Measurements from ENCODE around the gene KIRREL3. TPM values are rescaled to one million over a fixed set of nuclear protein-coding genes. Genes with fewer than 3 reads are reported as not detected.

The KIRREL3 gene
- polyA plus RNA-seq, 2 of the 4 experiments (the other 2 are of a cell fraction): 3.0 to 11.0 TPM

DNA sequence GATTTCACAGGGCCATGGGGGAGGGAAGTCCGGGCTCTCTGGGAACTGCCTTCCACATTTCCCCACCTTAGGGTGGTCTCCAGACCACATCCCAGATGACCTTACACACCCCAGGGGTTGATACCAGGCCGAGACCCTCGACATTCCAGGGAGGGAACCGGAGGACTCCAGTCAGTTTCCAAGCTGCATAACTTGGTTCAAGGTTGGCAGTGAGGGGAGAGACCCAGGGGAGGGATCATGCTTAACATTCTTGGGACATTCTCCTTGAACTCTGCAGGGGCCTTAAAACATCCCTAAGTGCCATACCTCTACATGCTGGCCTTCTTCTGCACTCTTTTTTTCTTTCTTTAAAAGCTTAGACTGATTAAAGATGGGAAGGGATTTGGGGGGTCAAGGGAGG lies 394.1 kb downstream of the KIRREL3 start:
- H3K4me2 ChIP-seq: no peak overlapping the region
- TF ChIP-seq, protein P1, sequence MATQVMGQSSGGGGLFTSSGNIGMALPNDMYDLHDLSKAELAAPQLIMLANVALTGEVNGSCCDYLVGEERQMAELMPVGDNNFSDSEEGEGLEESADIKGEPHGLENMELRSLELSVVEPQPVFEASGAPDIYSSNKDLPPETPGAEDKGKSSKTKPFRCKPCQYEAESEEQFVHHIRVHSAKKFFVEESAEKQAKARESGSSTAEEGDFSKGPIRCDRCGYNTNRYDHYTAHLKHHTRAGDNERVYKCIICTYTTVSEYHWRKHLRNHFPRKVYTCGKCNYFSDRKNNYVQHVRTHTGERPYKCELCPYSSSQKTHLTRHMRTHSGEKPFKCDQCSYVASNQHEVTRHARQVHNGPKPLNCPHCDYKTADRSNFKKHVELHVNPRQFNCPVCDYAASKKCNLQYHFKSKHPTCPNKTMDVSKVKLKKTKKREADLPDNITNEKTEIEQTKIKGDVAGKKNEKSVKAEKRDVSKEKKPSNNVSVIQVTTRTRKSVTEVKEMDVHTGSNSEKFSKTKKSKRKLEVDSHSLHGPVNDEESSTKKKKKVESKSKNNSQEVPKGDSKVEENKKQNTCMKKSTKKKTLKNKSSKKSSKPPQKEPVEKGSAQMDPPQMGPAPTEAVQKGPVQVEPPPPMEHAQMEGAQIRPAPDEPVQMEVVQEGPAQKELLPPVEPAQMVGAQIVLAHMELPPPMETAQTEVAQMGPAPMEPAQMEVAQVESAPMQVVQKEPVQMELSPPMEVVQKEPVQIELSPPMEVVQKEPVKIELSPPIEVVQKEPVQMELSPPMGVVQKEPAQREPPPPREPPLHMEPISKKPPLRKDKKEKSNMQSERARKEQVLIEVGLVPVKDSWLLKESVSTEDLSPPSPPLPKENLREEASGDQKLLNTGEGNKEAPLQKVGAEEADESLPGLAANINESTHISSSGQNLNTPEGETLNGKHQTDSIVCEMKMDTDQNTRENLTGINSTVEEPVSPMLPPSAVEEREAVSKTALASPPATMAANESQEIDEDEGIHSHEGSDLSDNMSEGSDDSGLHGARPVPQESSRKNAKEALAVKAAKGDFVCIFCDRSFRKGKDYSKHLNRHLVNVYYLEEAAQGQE (IDR thresholded peaks at IDR 0.05): no peak
- TF ChIP-seq MAZ (IDR thresholded peaks at IDR 0.05; ENCODE audit: borderline replicate concordance, low read depth, low read length) (no peak), HOXA7 (CRISPR knock-in tag; IDR thresholded peaks at IDR 0.05) (no peak), CEBPB (IDR thresholded peaks at IDR 0.05) (no peak), EHF (CRISPR knock-in tag; IDR thresholded peaks at IDR 0.05) (no peak), HOXB13 (CRISPR knock-in tag; IDR thresholded peaks at IDR 0.05; ENCODE audit: low read depth) (no peak), TP53 (CRISPR knock-in tag; IDR thresholded peaks at IDR 0.05) (no peak), PHF8 (IDR thresholded peaks at IDR 0.05; ENCODE audit: borderline replicate concordance, low read depth) (no peak)
- TF ChIP-seq, protein P2, sequence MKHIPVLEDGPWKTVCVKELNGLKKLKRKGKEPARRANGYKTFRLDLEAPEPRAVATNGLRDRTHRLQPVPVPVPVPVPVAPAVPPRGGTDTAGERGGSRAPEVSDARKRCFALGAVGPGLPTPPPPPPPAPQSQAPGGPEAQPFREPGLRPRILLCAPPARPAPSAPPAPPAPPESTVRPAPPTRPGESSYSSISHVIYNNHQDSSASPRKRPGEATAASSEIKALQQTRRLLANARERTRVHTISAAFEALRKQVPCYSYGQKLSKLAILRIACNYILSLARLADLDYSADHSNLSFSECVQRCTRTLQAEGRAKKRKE (CRISPR knock-in tag; IDR thresholded peaks at IDR 0.05; ENCODE audit: low read depth): no peak
- H3K4me1 ChIP-seq: 0 out of 3 replicates have a peak, but pooled peaks cover 4% of the 10 kb centered on the region
- H3K4me3 ChIP-seq: no peak overlapping the region
- H3K9me3 ChIP-seq: no peaks in the 10 kb centered on the region
- H3K27ac ChIP-seq: no peak overlapping the region
- no peak for DNase-seq (ENCODE audit: low read depth in 1 of 2, low spot score in 1 of 2)
- 89% methylated on average over 2 of the region's 4 CpGs for WGBS (ENCODE audit: missing lambda C conversion rate)
- no peak for ATAC-seq
- CTCF ChIA-PET: interaction anchor here (0.7 to 5.8 kb wide), 21 partner anchors 11 to 480 kb away, joined by 3 to 78 read pairs (median 6); no protein-coding TSS in a partner anchor
- no peak for FAIRE-seq
- POLR2A ChIA-PET: no interaction called here

DNA sequence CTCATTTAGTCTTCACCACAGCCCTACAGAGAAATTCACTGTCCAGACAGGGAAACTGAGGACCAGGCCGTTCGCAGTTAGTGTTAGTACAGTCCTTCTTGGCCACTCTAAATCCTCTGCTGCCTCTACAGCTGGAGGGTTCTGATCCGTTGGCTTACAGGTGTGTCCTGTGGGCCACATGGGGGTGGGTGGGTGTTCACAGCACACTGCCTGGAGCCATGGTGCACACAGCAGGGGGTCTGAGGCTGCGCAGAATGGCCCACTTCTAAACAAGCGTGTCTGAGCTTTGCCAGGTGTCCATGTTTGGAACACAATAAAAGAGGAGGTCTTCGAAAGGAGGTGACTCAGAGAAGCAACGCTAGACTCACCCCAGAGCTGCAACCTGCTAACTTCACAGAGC lies 396.1 kb downstream of the KIRREL3 start:
- H3K9me3 ChIP-seq: no peaks in the 10 kb centered on the region
- POLR2A ChIA-PET: no interaction called here
- DNase-seq (ENCODE audit: low read depth in 1 of 2, low spot score in 1 of 2): no peak
- no peak overlapping the region for H3K27ac ChIP-seq
- H3K4me2 ChIP-seq: no peak overlapping the region
- 73% methylated on average over 6 of the region's 7 CpGs for WGBS (ENCODE audit: missing lambda C conversion rate)
- FAIRE-seq: no peak
- H3K4me3 ChIP-seq: no peak overlapping the region
- H3K4me1 ChIP-seq: 0 out of 3 replicates have a peak, but pooled peaks cover 4% of the 10 kb centered on the region
- CTCF ChIA-PET: interaction anchor here (5.8 kb wide), 1 partner anchor 386 kb away, joined by 78 read pairs; no protein-coding TSS in a partner anchor
- no peak for TF ChIP-seq POLR2AphosphoS2 (conservative IDR thresholded peaks at IDR 0.05; ENCODE audit: low read length)
- TF ChIP-seq NFE2L2 (conservative IDR thresholded peaks at IDR 0.05; ENCODE audit: low read length): no peak
- no peak for TF ChIP-seq ZC3H11A (IDR thresholded peaks at IDR 0.05)
- TF ChIP-seq RNF2 (IDR thresholded peaks at IDR 0.05; ENCODE audit: borderline replicate concordance, low read depth): no peak
- TF ChIP-seq POLR2A (IDR thresholded peaks at IDR 0.05; ENCODE audit: low read length): no peak
- TF ChIP-seq ZFP36 (IDR thresholded peaks at IDR 0.05; ENCODE audit: borderline replicate concordance, partially characterized antibody): no peak
- TF ChIP-seq, protein P3, sequence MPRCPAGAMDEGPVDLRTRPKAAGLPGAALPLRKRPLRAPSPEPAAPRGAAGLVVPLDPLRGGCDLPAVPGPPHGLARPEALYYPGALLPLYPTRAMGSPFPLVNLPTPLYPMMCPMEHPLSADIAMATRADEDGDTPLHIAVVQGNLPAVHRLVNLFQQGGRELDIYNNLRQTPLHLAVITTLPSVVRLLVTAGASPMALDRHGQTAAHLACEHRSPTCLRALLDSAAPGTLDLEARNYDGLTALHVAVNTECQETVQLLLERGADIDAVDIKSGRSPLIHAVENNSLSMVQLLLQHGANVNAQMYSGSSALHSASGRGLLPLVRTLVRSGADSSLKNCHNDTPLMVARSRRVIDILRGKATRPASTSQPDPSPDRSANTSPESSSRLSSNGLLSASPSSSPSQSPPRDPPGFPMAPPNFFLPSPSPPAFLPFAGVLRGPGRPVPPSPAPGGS (IDR thresholded peaks at IDR 0.05): no peak
- ATAC-seq: no peak

DNA sequence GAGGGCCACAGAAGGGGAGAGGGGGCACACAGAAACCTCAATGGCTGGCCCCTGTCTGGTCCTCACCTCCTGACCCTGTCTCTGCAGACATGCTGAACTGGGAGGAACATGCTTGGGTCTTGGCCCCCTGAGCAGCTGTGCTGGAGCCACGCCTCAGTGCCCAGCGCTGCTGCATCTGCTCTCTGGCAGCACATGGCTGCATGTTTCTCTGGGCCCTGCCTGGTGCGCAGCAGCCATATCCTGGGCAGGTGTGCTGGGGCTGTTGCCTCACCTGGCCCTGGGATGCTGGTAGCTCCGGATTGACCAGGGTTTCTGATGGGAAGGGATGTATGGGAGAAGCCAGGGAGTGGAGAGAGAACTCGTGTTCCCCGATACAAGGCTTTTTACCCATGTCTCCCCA lies 397.1 kb downstream of the KIRREL3 start:
- H3K4me2 ChIP-seq: no peak overlapping the region
- ATAC-seq: no peak
- CTCF ChIA-PET: interaction anchor here (1.4 to 2.2 kb wide), 2 partner anchors 9 to 387 kb away, joined by 3 to 8 read pairs; no protein-coding TSS in a partner anchor
- POLR2A ChIA-PET: no interaction called here
- FAIRE-seq: no peak
- no peak for DNase-seq (ENCODE audit: low read depth in 1 of 2, low spot score in 1 of 2)
- 95% methylated on average over 6 of the region's 6 CpGs for WGBS (ENCODE audit: missing lambda C conversion rate)
- TF ChIP-seq HOXB5 (CRISPR knock-in tag; IDR thresholded peaks at IDR 0.05) (no peak), RARB (CRISPR knock-in tag; IDR thresholded peaks at IDR 0.05) (no peak), FOXS1 (CRISPR knock-in tag; IDR thresholded peaks at IDR 0.05) (no peak), JUNB (IDR thresholded peaks at IDR 0.05) (no peak), ZC3H11A (IDR thresholded peaks at IDR 0.05) (no peak), EP300 (IDR thresholded peaks at IDR 0.05) (no peak), KDM1A (IDR thresholded peaks at IDR 0.05; ENCODE audit: low read depth) (no peak), CBX2 (IDR thresholded peaks at IDR 0.05; ENCODE audit: borderline replicate concordance, low read depth) (no peak), RCOR1 (IDR thresholded peaks at IDR 0.05; ENCODE audit: low read depth, low read length) (no peak), RNF2 (IDR thresholded peaks at IDR 0.05; ENCODE audit: borderline replicate concordance, low read depth) (no peak), CBX8 (IDR thresholded peaks at IDR 0.05) (no peak), CHD2 (IDR thresholded peaks at IDR 0.05; ENCODE audit: low read length, partially characterized antibody) (no peak)
- TF ChIP-seq, protein P4, sequence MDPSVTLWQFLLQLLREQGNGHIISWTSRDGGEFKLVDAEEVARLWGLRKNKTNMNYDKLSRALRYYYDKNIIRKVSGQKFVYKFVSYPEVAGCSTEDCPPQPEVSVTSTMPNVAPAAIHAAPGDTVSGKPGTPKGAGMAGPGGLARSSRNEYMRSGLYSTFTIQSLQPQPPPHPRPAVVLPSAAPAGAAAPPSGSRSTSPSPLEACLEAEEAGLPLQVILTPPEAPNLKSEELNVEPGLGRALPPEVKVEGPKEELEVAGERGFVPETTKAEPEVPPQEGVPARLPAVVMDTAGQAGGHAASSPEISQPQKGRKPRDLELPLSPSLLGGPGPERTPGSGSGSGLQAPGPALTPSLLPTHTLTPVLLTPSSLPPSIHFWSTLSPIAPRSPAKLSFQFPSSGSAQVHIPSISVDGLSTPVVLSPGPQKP (IDR thresholded peaks at IDR 0.05; ENCODE audit: low read depth, low read length): no peak
- TF ChIP-seq, protein P2 (CRISPR knock-in tag; IDR thresholded peaks at IDR 0.05; ENCODE audit: low read depth): no peak
- TF ChIP-seq, protein P5, sequence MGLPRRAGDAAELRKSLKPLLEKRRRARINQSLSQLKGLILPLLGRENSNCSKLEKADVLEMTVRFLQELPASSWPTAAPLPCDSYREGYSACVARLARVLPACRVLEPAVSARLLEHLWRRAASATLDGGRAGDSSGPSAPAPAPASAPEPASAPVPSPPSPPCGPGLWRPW (IDR thresholded peaks at IDR 0.05): no peak
- no peaks in the 10 kb centered on the region for H3K9me3 ChIP-seq
- no peak overlapping the region for H3K27ac ChIP-seq
- H3K4me3 ChIP-seq: no peak overlapping the region
- H3K4me1 ChIP-seq: 0 out of 3 replicates have a peak, but pooled peaks cover 4% of the 10 kb centered on the region

Measured in A549 (cell line).